ENCODE results near the gene CDC42EP4.

The CDC42EP4 gene

GRCh38 chr17:73262676-73263642, 48.8 kb downstream of the CDC42EP4 start:
- no peak for TF ChIP-seq CTCF (conservative IDR thresholded peaks at IDR 0.05; ENCODE audit: low read length)
- TF ChIP-seq EZH2phosphoT487 (IDR thresholded peaks at IDR 0.05; ENCODE audit: borderline replicate concordance), result no peak
- Histone ChIP-seq H3K79me2 (ENCODE audit: insufficient read depth, low read length) (no peaks in the 10 kb centered on the region), H4K20me1 (ENCODE audit: insufficient read depth, low read length, poor library complexity, severe bottlenecking) (no peaks in the 10 kb centered on the region), H3K4me2 (ENCODE audit: low read depth, low read length, poor library complexity, severe bottlenecking) (no peak overlapping the region), H3K9me2 (replicated peaks; ENCODE audit: low read depth, low read length) (no peaks in the 10 kb centered on the region), H3F3A (ENCODE audit: low read depth) (no peaks in the 10 kb centered on the region), H3K27me3 (ENCODE audit: insufficient read depth, low read length, poor library complexity, severe bottlenecking) (no peaks in the 10 kb centered on the region), H2AFZ (ENCODE audit: low read length) (no peak overlapping the region), H3K4me1 (ENCODE audit: insufficient read depth, low read length, poor library complexity, severe bottlenecking) (no peaks in the 10 kb centered on the region), H3K9me3 (ENCODE audit: insufficient read depth, low read depth, low read length) (no peaks in the 10 kb centered on the region), H3K9ac (ENCODE audit: low read depth, low read length, poor library complexity, severe bottlenecking) (no peak overlapping the region), H3K4me3 (ENCODE audit: low read length, poor library complexity, severe bottlenecking) (no peak overlapping the region), H3K36me3 (ENCODE audit: insufficient read depth, low read length) (no peaks in the 10 kb centered on the region)

- H2AFZ ChIP-seq (ENCODE audit: low read length), result no peak overlapping the region
Measured at GRCh38 chr17:73261952-73262675, 49.7 kb downstream of the CDC42EP4 start.

GRCh38 chr17:73261617-73261951, 50.2 kb downstream of the CDC42EP4 start, which contains the start of gene CPSF4L:
TSS of gene CPSF4L (minus strand) at chr17:73261880. CDS start at chr17:73261818, 62 bp downstream.
- no peak for TF ChIP-seq EZH2phosphoT487 (IDR thresholded peaks at IDR 0.05; ENCODE audit: borderline replicate concordance)
- TF ChIP-seq CTCF (conservative IDR thresholded peaks at IDR 0.05; ENCODE audit: low read length), result no peak
- no peaks in the 10 kb centered on the region for H3K79me2 ChIP-seq (ENCODE audit: insufficient read depth, low read length)
- no peaks in the 10 kb centered on the region for H3F3A ChIP-seq (ENCODE audit: low read depth)
- no peaks in the 10 kb centered on the region for H3K9me2 ChIP-seq (replicated peaks; ENCODE audit: low read depth, low read length)
- no peak within 1 kb of the TSS for H3K9ac ChIP-seq (ENCODE audit: low read depth, low read length, poor library complexity, severe bottlenecking)
- H3K4me3 ChIP-seq (ENCODE audit: low read length, poor library complexity, severe bottlenecking), result no peak within 1 kb of the TSS
- no peak within 1 kb of the TSS for H2AFZ ChIP-seq (ENCODE audit: low read length)
- no peaks in the 10 kb centered on the region for H3K4me1 ChIP-seq (ENCODE audit: insufficient read depth, low read length, poor library complexity, severe bottlenecking)
- H3K27me3 ChIP-seq (ENCODE audit: insufficient read depth, low read length, poor library complexity, severe bottlenecking), result no peaks in the 10 kb centered on the region
- H3K4me2 ChIP-seq (ENCODE audit: low read depth, low read length, poor library complexity, severe bottlenecking), result no peak within 1 kb of the TSS
- H4K20me1 ChIP-seq (ENCODE audit: insufficient read depth, low read length, poor library complexity, severe bottlenecking), result no peaks in the 10 kb centered on the region
- no peaks in the 10 kb centered on the region for H3K36me3 ChIP-seq (ENCODE audit: insufficient read depth, low read length)
- no peaks in the 10 kb centered on the region for H3K9me3 ChIP-seq (ENCODE audit: insufficient read depth, low read depth, low read length)

More at GRCh38 chr17:73261952-73262675, 49.7 kb downstream of the CDC42EP4 start:
- Histone ChIP-seq H3K4me1 (ENCODE audit: insufficient read depth, low read length, poor library complexity, severe bottlenecking) (no peaks in the 10 kb centered on the region), H3K4me2 (ENCODE audit: low read depth, low read length, poor library complexity, severe bottlenecking) (no peak overlapping the region), H3K79me2 (ENCODE audit: insufficient read depth, low read length) (no peaks in the 10 kb centered on the region), H3F3A (ENCODE audit: low read depth) (no peaks in the 10 kb centered on the region), H3K4me3 (ENCODE audit: low read length, poor library complexity, severe bottlenecking) (no peak overlapping the region), H4K20me1 (ENCODE audit: insufficient read depth, low read length, poor library complexity, severe bottlenecking) (no peaks in the 10 kb centered on the region), H3K9me3 (ENCODE audit: insufficient read depth, low read depth, low read length) (no peaks in the 10 kb centered on the region), H3K36me3 (ENCODE audit: insufficient read depth, low read length) (no peaks in the 10 kb centered on the region), H3K9me2 (replicated peaks; ENCODE audit: low read depth, low read length) (no peaks in the 10 kb centered on the region), H3K27me3 (ENCODE audit: insufficient read depth, low read length, poor library complexity, severe bottlenecking) (no peaks in the 10 kb centered on the region), H3K9ac (ENCODE audit: low read depth, low read length, poor library complexity, severe bottlenecking) (no peak overlapping the region)
- TF ChIP-seq EZH2phosphoT487 (IDR thresholded peaks at IDR 0.05; ENCODE audit: borderline replicate concordance) (no peak), CTCF (conservative IDR thresholded peaks at IDR 0.05; ENCODE audit: low read length) (no peak)

All from Loucy (cell line).